ENCODE results near the gene PEX3.
A peak's percentile ranks its signal among the peaks of the same experiment; 100 is the strongest.
"Not testable (repeated sequence)": the region's sequence is repeated elsewhere in the genome, so short reads cannot be mapped to it uniquely, and the experiment has no call there.

The PEX3 gene

GRCh38 chr6:143507358-143508145, 56.9 kb downstream of the PEX3 start:
- no peak for DNase-seq

- not testable (repeated sequence) for DNase-seq
Measured at GRCh38 chr6:143510326-143510725, 59.7 kb downstream of the PEX3 start.

- DNase-seq, result peak; percentile 72
Measured at GRCh38 chr6:143510991-143511891, 60.6 kb downstream of the PEX3 start, which contains the start of gene FUCA2. TSS of gene FUCA2 (minus strand) at chr6:143511720. CDS start at chr6:143511634, 86 bp downstream.

- no peak for DNase-seq
Measured at GRCh38 chr6:143513410-143513809, 62.8 kb downstream of the PEX3 start.

- DNase-seq, result no peak
Measured at GRCh38 chr6:143515061-143515760, 64.6 kb downstream of the PEX3 start.

GRCh38 chr6:143515766-143516355, 65.3 kb downstream of the PEX3 start:
- DNase-seq, result no peak

GRCh38 chr6:143516690-143517446, 66.3 kb downstream of the PEX3 start:
- no peak for DNase-seq

GRCh38 chr6:143517447-143517773, 66.8 kb downstream of the PEX3 start:
- DNase-seq, result no peak

- DNase-seq, result no peak
Measured at GRCh38 chr6:143522039-143522600, 71.5 kb downstream of the PEX3 start.

GRCh38 chr6:143525356-143525755, 74.8 kb downstream of the PEX3 start:
- DNase-seq, result no peak

GRCh38 chr6:143527677-143528076, 77.1 kb downstream of the PEX3 start:
- DNase-seq, result no peak

GRCh38 chr6:143528164-143528811, 77.7 kb downstream of the PEX3 start:
- no peak for DNase-seq

GRCh38 chr6:143529095-143529494, 78.5 kb downstream of the PEX3 start:
- no peak for DNase-seq

- no peak for DNase-seq
Measured at GRCh38 chr6:143531720-143532499, 81.3 kb downstream of the PEX3 start.

GRCh38 chr6:143535189-143535614, 84.6 kb downstream of the PEX3 start:
- DNase-seq, result no peak

GRCh38 chr6:143536461-143536865, 85.9 kb downstream of the PEX3 start:
- DNase-seq, result peak; percentile 58

- peak; percentile 64 for DNase-seq
Measured at GRCh38 chr6:143536866-143537691, 86.5 kb downstream of the PEX3 start.

- no peak for DNase-seq
Measured at GRCh38 chr6:143538374-143538773, 87.8 kb downstream of the PEX3 start.

- DNase-seq, result no peak
Measured at GRCh38 chr6:143539106-143539505, 88.5 kb downstream of the PEX3 start.
